CD1c-positive myeloid dendritic cell (primary cell): ENCODE data around the gene HOXC12.

Experiments used
- DNase-seq: peaks from one replicate; pipeline ENCODE4 v3.0.0-alpha.2; 2016; ENCODE audit errors: extremely low spot score

Gene HOXC12

DNA sequence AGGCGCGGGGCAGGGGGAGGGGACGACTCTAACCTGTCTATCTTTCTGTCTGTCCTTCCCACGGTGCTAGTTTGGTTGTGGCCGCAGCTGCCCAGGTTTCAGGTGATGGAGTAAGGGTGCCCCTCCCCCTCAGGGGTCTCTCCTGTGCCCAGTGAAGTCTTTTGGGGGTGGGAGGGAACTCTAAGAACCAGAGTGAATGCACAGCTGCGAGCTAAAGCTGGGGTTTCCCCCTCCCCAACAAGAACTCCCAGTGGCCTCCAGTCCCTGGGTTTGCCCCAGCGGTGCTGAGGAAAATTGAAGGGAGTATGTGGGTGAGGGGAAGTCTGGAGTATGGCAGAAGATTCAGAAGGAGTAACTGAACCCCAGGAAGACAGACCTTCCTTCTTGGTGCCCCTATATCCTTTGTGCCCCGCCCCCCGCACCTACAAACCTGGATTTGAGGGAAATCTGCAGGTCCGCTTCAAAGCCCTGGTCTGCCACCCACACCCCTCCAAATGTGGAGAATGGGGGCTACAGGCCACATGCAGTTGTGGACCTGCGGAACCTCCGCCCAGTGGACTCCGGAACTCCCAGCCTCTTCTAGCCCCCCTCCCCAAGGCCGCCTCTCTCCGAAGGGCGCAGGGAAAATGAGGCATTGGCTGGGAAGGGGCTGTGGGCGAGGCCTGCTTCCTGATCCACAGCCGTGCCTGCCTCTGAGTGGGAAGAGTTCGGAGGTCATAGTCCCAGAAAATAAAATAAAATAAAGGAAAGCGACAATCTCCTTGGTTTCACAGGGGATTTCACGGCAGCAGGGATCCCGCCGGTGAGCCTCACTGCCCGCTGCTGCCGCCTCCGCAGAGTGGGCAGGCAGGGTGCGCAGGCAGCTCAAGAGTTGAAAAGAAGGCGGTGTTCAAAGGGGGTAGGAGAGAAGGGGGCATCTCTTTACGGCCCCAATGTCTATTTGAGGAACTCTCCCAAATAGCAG is 41.8 kb downstream of the HOXC12 start:
- DNase-seq: no peak

DNA sequence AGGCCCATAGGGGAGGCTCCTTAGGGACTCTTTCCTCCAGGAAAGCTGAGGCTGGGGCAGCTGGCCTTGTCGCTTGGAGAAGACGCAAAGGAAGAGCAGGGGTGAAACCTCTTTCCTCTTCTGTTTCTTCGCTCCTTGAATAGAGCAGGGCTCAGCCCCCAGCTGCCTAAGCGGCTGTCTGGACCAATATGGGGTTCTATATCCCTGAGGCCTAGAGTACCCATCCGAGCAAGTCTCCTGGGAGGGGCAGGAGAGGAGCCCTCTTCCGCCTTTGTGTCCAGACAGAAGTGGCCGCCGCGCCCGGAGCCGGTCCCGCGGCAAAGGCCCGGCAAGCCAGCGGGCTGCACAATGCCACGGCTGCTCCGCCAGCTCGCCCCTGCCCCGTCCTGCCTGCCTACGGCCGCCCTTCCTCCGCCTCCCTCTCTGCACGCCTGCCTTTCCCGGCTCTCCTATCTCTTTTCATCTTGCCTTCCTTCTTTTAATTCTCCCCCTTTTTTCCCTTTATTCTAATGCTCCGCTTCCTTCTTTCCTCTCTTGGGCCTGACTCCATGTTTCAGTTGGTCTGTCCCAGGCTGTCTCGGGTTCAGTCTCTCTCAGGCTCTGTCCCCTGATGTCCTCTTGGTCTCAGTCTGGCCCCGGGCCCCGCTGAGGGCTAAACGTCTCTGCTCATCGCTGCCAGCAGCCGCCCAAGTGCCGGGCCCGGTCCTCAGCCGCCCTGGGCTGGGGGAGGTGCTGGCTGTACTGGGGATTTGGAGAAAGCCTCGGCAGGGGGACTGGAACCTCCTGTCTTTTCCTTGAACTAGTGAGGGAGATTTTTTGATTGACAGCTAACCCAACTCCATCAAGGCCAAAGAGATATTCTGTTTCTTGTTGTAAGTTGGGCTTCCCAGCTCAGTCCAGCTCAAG is 42.8 kb downstream of the HOXC12 start:
- DNase-seq: no peak

DNA sequence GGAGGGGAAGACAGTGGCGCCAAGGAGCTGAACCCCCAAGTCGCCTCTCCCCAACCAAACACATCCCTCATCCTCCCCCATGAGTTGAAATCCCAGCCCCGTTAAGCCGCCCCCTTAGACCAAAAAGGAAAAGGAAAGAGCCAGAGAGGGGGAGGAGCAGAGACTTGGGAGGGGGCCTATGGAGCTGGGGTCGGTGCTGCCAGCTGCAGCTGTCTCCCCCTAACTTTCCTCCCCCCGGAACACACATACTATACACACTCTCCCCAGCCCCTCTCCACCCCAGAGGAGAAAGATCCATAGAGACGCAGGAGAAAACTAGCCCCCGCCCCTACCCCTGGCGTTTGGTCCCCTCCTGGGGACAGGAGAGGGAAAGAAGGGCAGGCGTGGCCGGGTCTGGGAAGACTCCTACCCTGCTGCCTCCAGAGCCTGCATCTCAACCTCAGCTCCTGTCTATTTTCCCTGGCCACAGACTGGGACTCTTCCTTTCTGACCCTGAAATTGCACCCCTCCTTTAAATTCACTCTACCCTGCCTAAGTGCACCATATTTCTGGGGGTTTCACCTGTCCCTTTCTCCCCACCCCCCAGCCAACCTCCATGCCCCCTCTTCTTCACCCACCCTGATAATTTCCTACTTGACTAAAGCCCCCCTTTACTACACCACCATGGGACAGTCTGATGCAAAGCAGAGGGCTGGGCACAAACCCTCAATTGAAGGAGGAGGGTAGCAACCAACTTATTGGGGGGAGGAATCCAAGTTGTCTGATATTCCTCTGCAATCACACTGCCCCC is 43.6 kb downstream of the HOXC12 start:
- DNase-seq: no peak

DNA sequence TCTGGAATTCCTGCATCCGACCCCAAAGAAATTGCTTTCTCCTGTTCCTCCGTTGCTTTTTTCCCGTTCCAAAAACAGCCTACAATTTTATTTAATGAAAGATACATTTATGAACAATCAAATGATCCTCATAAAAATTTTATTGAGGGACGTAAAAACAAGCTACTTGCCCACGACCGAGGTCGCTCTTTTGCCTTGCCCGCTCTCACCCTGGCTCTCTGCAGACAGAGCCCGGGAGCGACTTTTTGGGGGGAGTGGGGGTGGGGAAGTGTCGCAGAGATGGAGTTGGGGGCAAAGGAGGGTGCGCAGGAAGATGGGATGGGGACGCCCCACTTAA is 44.2 kb downstream of the HOXC12 start:
- no peak for DNase-seq

DNA sequence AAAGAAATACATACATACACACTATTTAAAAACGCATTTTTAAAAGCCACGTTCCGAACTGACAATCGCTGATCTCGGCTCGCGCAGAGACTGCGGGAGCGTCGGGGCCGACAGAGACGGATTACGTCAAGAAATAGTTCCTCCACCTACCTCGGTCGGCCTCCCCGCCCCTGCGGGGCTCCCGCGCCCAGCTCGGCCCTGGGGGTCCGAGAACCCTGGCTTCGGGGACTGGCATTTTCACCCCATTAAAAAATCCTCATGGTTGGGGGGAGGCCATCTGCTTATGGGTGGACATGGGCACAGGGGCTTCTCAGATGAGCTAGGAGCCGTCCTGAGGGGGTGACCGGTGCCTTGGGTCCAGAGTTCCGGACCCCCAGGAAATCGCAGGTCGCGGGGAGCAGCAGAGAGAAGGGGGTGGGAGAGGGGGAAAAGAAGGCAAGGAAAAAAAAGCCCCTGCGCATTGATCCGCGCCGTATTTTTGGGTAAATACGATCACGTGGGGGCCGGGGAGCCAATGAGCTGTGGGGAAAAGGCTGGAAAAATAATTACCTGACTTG is 44.9 kb downstream of the HOXC12 start:
- DNase-seq: no peak

DNA sequence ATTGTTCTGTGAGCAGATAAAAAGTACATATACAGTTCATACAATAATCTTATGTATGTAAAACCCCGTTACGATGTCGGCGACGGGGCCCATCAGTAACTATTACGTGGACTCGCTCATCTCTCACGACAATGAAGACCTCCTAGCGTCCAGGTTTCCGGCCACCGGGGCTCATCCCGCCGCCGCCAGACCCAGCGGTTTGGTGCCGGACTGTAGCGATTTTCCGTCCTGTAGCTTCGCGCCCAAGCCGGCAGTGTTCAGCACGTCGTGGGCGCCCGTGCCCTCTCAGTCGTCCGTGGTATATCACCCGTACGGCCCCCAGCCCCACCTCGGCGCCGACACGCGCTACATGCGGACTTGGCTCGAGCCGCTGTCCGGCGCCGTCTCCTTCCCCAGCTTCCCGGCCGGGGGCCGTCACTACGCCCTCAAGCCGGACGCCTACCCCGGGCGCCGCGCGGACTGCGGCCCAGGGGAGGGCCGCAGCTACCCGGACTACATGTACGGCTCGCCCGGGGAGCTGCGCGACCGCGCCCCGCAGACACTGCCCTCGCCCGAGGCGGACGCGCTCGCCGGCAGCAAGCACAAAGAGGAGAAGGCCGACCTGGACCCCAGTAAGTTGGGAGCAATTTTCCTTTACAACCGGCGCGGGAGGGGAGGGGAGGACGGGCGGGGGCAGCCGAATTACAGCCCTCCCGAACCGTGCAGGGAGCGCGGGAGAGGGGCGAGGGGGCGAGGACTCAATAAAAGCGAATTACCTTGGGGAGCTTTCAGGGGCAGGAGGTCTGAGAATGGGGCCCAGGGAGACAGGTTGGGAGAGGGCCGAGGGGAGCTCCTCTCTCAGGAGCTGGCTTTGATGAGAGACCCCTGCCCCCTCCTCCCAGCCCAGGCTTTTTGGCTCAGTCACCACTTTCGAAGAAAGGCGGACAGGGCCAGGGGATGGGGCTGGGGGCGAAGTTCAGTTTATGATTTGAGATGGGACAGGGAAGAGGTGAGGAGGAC is 45.7 kb downstream of the HOXC12 start, which contains the start of gene HOXC9:
Gene HOXC9, plus strand, starts transcription at position 46 of the 999 bp plus-strand sequence. Its CDS starts 28 bp downstream, at position 74.
- DNase-seq: no peak

DNA sequence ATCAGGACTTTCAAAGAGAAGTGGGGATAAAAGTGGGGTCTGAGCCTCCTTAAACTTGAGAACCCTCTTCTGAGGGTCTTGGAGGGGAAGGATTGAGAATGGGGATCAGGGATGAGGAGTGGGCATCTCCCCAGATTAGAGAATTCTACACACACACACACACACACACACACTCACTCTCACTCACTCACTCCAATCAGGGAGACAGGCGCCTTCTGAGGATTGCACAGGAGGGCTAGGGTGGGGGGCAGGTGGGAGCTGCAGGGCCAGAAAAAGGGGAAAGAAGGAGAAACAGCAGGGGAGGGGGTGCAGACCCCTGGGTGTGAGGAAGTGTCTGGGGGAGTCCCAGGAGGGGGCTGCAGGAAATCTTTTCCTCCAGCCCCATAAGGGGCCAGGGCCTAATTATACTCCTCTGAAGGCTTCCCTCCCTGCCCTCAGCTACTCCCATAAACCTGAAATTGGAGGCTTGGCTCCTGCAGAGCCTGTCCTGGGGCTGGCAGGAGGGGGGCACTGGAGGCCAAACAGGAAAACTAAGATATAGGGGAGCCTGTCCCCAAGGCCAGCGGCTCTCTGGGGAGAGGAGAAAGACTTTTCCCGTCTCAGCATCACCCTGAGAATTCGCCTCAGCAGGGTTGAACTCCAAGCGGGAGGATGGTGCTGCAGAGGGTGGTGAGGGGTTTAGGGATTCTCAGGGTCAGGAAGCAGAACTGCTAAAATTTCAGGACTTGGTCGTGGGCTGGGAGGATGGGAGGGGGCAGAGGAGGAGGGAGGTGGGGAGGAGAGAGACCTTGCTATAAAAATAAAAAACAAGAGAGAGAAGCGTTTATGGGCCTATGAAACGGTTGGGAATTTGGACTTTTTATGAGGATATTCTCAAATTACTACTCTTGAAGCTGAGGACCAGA is 46.8 kb downstream of the HOXC12 start:
- DNase-seq: no peak

DNA sequence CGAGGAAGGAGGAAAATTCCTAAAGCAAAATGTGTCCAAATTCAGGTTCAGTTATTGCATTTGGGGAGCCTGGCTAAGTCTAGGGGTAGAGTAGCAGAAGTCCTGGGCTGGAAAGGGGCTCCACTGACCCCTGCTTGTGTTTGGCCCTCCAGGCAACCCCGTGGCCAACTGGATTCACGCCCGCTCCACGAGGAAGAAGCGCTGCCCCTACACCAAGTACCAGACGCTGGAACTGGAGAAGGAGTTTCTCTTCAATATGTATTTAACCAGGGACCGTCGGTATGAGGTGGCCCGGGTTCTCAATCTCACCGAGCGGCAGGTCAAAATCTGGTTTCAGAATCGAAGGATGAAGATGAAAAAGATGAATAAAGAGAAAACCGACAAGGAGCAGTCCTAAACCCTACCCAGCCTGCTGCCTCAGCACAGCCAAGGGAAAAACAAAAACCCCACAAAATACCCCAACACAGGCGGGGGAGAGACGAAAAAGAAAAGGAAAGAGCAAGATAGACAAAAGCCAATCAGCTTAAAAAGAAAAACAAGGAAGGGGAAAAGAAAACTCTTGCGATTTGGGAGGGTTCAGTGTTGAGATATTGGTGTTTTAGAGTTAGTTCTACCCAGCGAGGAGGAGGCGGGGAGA is 47.7 kb downstream of the HOXC12 start:
- no peak for DNase-seq

DNA sequence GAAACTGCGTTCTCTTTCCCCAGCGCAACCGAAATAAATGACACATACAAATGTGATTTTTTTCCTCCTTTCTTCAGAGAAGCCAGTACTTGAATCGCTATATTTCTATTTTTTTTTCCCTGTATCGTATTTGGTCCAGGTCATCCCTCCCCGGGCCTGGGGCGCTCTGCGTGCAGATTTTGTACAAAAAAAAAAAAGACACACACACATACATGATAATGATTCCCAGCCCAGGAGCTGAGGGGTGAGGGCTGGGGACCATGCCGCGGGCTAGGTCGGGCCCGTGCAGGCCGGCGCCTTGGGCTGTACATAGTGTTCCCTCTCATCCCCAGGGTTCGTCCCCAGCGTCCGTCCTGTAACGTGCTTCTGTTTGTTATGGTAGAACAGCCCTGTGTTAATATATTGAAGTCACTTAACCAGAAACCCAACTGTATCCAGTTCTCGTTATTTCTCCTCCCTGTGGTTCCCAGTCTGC is 48.2 kb downstream of the HOXC12 start:
- no peak for DNase-seq

DNA sequence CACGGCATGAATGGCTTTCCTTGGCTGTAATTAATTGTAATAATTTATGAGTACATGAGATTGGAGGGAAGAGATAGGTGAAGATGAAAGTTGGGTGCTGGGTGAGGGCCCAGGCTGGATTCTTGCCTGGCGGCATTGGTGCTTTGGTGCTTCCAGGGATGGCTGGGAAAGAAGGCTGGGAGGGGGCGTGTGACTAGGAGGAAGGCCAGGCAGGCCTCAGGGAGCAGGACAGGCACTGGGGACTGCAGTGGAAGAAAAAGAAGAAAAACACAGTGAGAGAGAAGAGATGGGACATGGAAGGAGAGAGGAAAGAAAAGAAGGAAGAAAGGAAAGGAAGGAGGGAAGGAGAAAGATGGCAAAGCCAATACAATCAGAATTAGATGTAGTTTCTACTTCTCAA is 48.9 kb downstream of the HOXC12 start:
- DNase-seq: no peak

DNA sequence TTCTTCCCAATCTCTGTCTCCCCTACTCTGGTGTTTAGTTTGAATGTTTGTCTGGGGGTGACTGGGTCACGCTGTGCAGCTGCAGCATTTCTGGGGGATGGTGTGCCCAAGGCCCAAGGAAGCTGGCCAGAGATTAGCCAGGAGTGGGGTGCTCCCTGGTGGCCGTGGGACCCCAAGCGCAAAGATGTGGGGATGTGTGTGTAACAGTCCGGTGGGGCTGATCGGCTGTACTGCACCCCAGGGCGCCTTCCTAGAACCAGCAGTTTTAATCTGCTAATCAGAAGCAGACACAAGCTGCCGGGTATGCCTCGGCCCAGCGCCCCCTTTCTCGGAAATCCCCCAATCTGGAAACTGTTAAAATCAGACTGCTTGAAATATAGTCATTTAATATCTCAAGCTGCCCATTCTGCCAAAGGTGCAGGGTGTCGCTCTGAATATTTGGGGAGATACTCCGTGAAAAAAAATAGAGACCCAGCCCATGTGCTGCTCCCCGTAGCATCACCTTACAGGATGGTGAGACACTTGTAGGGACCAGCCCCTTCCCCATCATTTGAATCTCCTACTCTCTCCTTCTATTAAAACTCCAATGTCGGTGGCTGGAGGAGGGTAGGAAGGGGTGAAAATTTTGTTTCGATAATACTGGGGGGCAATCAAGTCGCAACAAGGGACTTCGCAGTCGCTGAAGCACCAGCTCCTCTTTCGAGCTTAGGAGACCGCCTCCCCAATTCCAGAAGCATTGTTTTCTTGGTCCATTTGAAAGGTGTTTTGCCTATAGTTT is 49.5 kb downstream of the HOXC12 start:
- DNase-seq: no peak

DNA sequence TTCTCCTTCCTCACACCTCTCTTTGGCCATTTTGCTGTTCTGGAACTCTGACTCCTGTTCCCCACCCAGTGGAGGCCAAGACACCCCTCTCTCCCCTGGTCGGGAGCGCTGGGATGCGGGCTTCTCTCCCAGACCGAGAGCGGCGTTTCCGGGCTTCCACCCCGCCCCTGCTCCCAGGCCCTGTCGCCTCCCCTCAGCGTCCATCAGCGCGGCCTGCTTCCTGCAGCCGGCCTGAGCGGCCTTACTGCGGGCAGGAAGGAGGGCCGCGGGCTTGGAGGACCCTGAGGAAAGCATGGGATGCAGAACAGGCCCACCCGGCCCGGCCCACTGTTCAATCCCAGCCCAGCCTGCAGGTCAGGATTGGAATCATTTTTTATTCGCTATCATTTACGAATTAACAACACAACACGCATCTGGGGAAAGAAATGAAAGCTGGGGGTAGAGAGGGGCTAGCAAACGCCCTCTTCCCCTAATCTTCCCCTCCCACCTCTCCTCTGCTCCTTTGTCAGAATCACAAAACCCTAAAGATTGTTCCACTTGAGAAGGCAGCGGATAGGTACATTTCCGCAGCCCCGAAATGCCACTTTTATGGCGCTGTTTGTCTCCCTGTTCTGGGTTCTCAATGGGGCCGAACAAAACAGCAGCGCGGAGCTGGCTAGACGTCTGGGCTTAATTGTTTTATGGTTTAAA is 50.3 kb downstream of the HOXC12 start:
- no peak for DNase-seq

DNA sequence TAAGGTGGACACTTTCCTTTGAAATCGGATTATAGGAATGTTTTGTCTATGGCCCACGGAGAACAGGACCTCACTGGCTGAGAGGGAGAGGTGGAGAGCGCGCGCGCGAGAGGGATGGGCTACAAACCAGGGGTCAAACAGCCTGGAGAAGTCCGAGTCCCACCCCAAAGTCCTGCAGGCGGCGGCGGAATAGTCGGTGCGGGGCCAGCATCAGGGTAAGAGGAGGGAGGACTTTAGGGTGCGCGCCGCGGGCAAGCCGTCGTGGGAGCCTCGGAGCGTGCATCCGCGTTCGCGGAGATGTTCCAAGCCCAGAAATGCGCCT is 50.8 kb downstream of the HOXC12 start:
- no peak for DNase-seq

DNA sequence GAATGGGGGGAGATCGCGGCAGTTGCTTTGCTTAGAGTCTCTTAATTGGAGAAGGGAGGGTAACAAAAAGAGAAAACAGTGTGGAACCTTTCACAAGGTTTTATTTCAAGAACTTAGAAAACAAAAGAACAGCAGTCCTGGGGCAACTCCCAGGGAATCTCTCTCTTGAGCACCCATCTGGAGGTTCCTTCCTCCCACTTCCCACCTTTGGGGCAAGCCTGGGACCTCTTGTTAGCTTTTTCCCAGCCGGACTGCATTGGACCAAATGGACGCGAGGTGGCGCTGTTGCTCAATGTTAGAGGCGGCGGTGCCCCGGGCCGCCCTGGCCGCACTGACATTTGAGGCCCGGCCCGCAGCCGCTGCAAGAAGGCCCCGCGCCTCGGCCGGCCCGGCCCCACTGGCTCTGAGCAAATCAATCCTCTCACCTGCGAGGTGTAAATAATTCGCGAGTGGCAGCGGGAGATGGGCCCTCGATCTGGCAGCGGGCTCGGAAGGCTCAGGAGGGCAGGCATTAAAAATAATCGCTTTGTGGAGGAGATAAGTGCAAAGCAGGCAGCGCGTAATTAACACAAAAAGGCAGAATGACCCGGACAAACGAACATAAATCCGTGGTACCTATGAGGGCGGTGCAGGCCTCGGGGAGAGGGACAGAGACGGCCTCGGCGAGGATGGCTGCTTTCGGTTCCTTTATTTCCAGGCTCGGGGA is 51.3 kb downstream of the HOXC12 start:
- peak; percentile 92 for DNase-seq

DNA sequence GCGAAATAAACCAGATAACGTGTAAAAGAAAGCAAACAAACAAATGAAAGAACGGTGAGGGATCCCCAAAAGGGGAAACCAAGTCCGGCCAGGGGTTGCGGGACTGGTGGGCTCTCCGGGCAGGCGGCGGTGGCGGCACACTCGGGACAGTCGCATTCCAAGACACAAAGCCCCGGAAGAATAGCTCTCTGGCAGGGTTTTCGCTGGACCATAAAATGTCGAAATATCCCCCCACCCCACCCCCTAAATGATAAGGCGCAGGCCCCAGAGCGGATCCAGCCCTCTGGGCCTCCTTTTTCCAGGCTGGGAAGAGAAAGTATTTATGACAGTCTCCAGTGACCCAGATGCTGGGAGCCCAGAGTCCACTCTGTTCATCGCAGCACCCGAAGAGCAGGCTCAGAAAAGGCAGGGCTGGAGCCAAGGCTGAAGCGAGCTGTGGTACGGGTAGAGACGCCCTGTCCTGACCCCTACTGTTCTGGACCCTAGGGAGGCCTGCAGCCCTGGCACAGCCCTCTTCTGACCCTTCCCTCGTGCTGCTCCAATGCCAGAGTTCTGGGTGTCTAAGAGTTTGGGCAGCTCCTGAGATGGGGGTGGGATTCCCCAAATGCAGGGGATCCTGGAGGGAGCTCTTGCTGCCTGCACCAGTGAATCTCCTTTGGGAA is 52.0 kb downstream of the HOXC12 start:
- DNase-seq: no peak
